Mucosa of rectum (tissue), 2 donors: ENCODE measurements around the gene PPM1M.

Experiments used
- H3K27ac ChIP-seq, 2 donors: one replicate each; pipeline ENCODE4 v1.7.0; 2013; ENCODE audit warnings: inconsistent platforms in 2 of 2, low read depth in 2 of 2, low read length in 2 of 2
- H3K27me3 ChIP-seq, 2 donors: one replicate each; pipeline ENCODE4 v1.7.0; 2013; ENCODE audit warnings: low read length in 2 of 2; ENCODE audit not compliant: control insufficient read depth in 2 of 2, insufficient read depth in 2 of 2
- H3K36me3 ChIP-seq, 2 donors: one replicate each; pipeline ENCODE4 v1.7.0; 2013; ENCODE audit warnings: low read length in 2 of 2; ENCODE audit not compliant: control insufficient read depth in 2 of 2, insufficient read depth in 2 of 2
- H3K4me1 ChIP-seq, 2 donors: one replicate each; pipeline ENCODE4 v1.7.0; 2013; ENCODE audit warnings: low read length in 2 of 2, mild to moderate bottlenecking in 1 of 2; ENCODE audit not compliant: control insufficient read depth in 2 of 2, insufficient read depth in 2 of 2
- H3K4me3 ChIP-seq, 2 donors: one replicate each; pipeline ENCODE4 v1.7.0; 2013; ENCODE audit warnings: low read length in 2 of 2
- H3K9ac ChIP-seq, 2 donors: one replicate each; pipeline ENCODE4 v1.7.0; 2013; ENCODE audit warnings: low read length in 2 of 2, low read depth in 1 of 2, mild to moderate bottlenecking in 1 of 2
- H3K9me3 ChIP-seq, 2 donors: one replicate each; pipeline ENCODE4 v1.7.0; 2013; ENCODE audit warnings: low read length in 2 of 2; ENCODE audit not compliant: control insufficient read depth in 2 of 2
- donor health status: healthy.
- donor health status: Normal muscosa, but diverticular disease.

The PPM1M gene

GRCh38 chr3:52203701-52204100 is 41.9 kb upstream of the PPM1M start:
- peaks cover 61 to 64% of the 10 kb centered on the region in 2 donors for H3K36me3 ChIP-seq

GRCh38 chr3:52204337-52205073 is 41.1 kb upstream of the PPM1M start:
- Histone ChIP-seq H3K4me1 (peaks cover 0 to 17% of the 10 kb centered on the region in 2 donors), H3K4me3 (peak overlapping the region in 1 of 2 donors; percentile 22), H3K27ac (no peak overlapping the region), H3K27me3 (no peaks in the 10 kb centered on the region), H3K9me3 (no peaks in the 10 kb centered on the region), H3K36me3 (peaks cover 67 to 69% of the 10 kb centered on the region in 2 donors), H3K9ac (peak overlapping the region in 1 of 2 donors; percentile 19)

More at GRCh38 chr3:52203701-52204100, 41.9 kb upstream of the PPM1M start:
- Histone ChIP-seq H3K4me1 (peaks cover 6 to 23% of the 10 kb centered on the region in 2 donors), H3K27ac (no peak overlapping the region), H3K9me3 (no peaks in the 10 kb centered on the region), H3K27me3 (no peaks in the 10 kb centered on the region), H3K9ac (peak overlapping the region in 1 of 2 donors; percentile 19), H3K4me3 (no peak overlapping the region)

GRCh38 chr3:52205727-52206372 is 39.7 kb upstream of the PPM1M start:
- H3K27ac ChIP-seq, result no peak overlapping the region

GRCh38 chr3:52208556-52208955 is 37.0 kb upstream of the PPM1M start:
- Histone ChIP-seq H3K9ac (no peak overlapping the region), H3K36me3 (peaks cover 70 to 88% of the 10 kb centered on the region in 2 donors), H3K27me3 (no peaks in the 10 kb centered on the region), H3K4me3 (no peak overlapping the region), H3K4me1 (peaks cover 0 to 6% of the 10 kb centered on the region in 2 donors), H3K9me3 (no peaks in the 10 kb centered on the region), H3K27ac (no peak overlapping the region)

More at GRCh38 chr3:52205727-52206372, 39.7 kb upstream of the PPM1M start:
- H3K36me3 ChIP-seq, result peaks cover 74% of the 10 kb centered on the region in 2 donors
- no peak overlapping the region for H3K4me3 ChIP-seq
- no peaks in the 10 kb centered on the region for H3K27me3 ChIP-seq
- peaks cover 0 to 11% of the 10 kb centered on the region in 2 donors for H3K4me1 ChIP-seq
- no peaks in the 10 kb centered on the region for H3K9me3 ChIP-seq
- H3K9ac ChIP-seq, result no peak overlapping the region

GRCh38 chr3:52210037-52210436 is 35.5 kb upstream of the PPM1M start:
- Histone ChIP-seq H3K9me3 (no peaks in the 10 kb centered on the region), H3K27ac (no peak overlapping the region), H3K27me3 (no peaks in the 10 kb centered on the region), H3K4me1 (no peaks in the 10 kb centered on the region), H3K4me3 (no peak overlapping the region), H3K36me3 (peaks cover 70 to 87% of the 10 kb centered on the region in 2 donors), H3K9ac (no peak overlapping the region)

GRCh38 chr3:52210550-52211046 is 35.0 kb upstream of the PPM1M start:
- H3K4me1 ChIP-seq, result no peaks in the 10 kb centered on the region
- H3K27me3 ChIP-seq, result no peaks in the 10 kb centered on the region
- no peak overlapping the region for H3K4me3 ChIP-seq
- no peak overlapping the region for H3K9ac ChIP-seq
- peak overlapping the region in 1 of 2 donors; percentile 5 for H3K27ac ChIP-seq
- peaks cover 70 to 86% of the 10 kb centered on the region in 2 donors for H3K36me3 ChIP-seq
- no peaks in the 10 kb centered on the region for H3K9me3 ChIP-seq

- Histone ChIP-seq H3K4me1 (peaks cover 2 to 3% of the 10 kb centered on the region in 2 donors), H3K36me3 (peaks cover 62 to 78% of the 10 kb centered on the region in 2 donors), H3K9me3 (no peaks in the 10 kb centered on the region), H3K9ac (no peak overlapping the region), H3K27ac (peak overlapping the region; percentile 5 to 32), H3K4me3 (no peak overlapping the region), H3K27me3 (no peaks in the 10 kb centered on the region)
Observed at GRCh38 chr3:52211268-52211891, 34.2 kb upstream of the PPM1M start.

- H3K36me3 ChIP-seq, result peaks cover 52 to 67% of the 10 kb centered on the region in 2 donors
- no peak overlapping the region for H3K27ac ChIP-seq
Observed at GRCh38 chr3:52213005-52213404, 32.6 kb upstream of the PPM1M start.

GRCh38 chr3:52213901-52214300 is 31.7 kb upstream of the PPM1M start:
- H3K27ac ChIP-seq, result no peak overlapping the region
- no peak overlapping the region for H3K4me3 ChIP-seq
- peaks cover 27% of the 10 kb centered on the region in 2 donors for H3K4me1 ChIP-seq
- no peaks in the 10 kb centered on the region for H3K9me3 ChIP-seq
- no peaks in the 10 kb centered on the region for H3K27me3 ChIP-seq
- peaks cover 43 to 58% of the 10 kb centered on the region in 2 donors for H3K36me3 ChIP-seq
- H3K9ac ChIP-seq, result no peak overlapping the region

More at GRCh38 chr3:52213005-52213404, 32.6 kb upstream of the PPM1M start:
- peaks cover 18 to 20% of the 10 kb centered on the region in 2 donors for H3K4me1 ChIP-seq
- H3K9me3 ChIP-seq, result no peaks in the 10 kb centered on the region
- no peak overlapping the region for H3K4me3 ChIP-seq
- H3K9ac ChIP-seq, result no peak overlapping the region
- no peaks in the 10 kb centered on the region for H3K27me3 ChIP-seq

- Histone ChIP-seq H3K4me1 (peaks cover 30 to 32% of the 10 kb centered on the region in 2 donors), H3K4me3 (no peak overlapping the region), H3K27ac (no peak overlapping the region), H3K9ac (no peak overlapping the region), H3K36me3 (peaks cover 35 to 47% of the 10 kb centered on the region in 2 donors), H3K27me3 (no peaks in the 10 kb centered on the region), H3K9me3 (no peaks in the 10 kb centered on the region)
Observed at GRCh38 chr3:52215351-52215750, 30.2 kb upstream of the PPM1M start.
